HepG2 (cell line): ENCODE data around the gene DAAM1. TPM values are rescaled to one million over a fixed set of nuclear protein-coding genes. Genes with fewer than 3 reads are reported as not detected.

ENCODE experiments used
- CREM ChIP-seq, 2 experiments: sonication (generic) in 1 of 2; formaldehyde crosslinking in 1 of 2; IDR thresholded peaks; 2 replicates each; pipeline versions ENCODE4 v1.4.0 to v1.6.1; 2016 to 2020; ENCODE audit warnings: antibody characterized with exemption in 1 of 2, mild to moderate bottlenecking in 1 of 2, missing genetic modification reagents in 1 of 2
- FOXK1 ChIP-seq: sonication (generic); formaldehyde crosslinking; IDR thresholded peaks from 2 replicates; pipeline ENCODE4 v1.4.0; 2020; ENCODE audit warnings: low read depth, missing genetic modification reagents, borderline replicate concordance
- GABPB1 ChIP-seq: IDR thresholded peaks from 2 replicates; pipeline ENCODE4 v1.6.1; 2016; ENCODE audit warnings: mild to moderate bottlenecking, missing genetic modification reagents, moderate library complexity, missing compliant biosample characterization
- HNF4A ChIP-seq: sonication (generic); formaldehyde crosslinking; IDR thresholded peaks from 2 replicates; pipeline ENCODE4 v1.4.0; 2020; ENCODE audit warnings: missing genetic modification reagents
- KDM3A ChIP-seq: IDR thresholded peaks from 2 replicates; pipeline ENCODE4 v1.6.1; 2018; ENCODE audit warnings: low read depth, missing compliant biosample characterization
- LCORL ChIP-seq, 2 experiments: fragments of 450-650 bp in 1 of 2; sonication (generic) in 1 of 2; formaldehyde crosslinking in 1 of 2; IDR thresholded peaks; 2 replicates each; pipeline versions ENCODE4 v1.5.0 to v1.6.1; 2017 to 2020; ENCODE audit warnings: antibody characterized with exemption in 1 of 2, missing genetic modification reagents in 1 of 2
- MAFK ChIP-seq, 2 experiments: IDR thresholded peaks in 1 of 2; conservative IDR thresholded peaks in 1 of 2; 2 replicates each; pipeline ENCODE4 v1.6.1; 2011; ENCODE audit warnings: improper control_type of control experiment in 2 of 2, low read length in 2 of 2
- MED1 ChIP-seq: sonication (generic); formaldehyde crosslinking; IDR thresholded peaks from 2 replicates; pipeline ENCODE4 v1.4.0; 2020; ENCODE audit warnings: missing genetic modification reagents
- NCOR1 ChIP-seq: fragments of 200-600 bp; sonication (generic); IDR thresholded peaks from 2 replicates; pipeline ENCODE4 v1.7.0; 2017; ENCODE audit warnings: antibody characterized with exemption, low read length, borderline replicate concordance
- NFIC ChIP-seq: IDR thresholded peaks from 2 replicates; pipeline ENCODE4 v1.6.1; 2012; ENCODE audit warnings: mild to moderate bottlenecking, low read length, inconsistent platforms
- ONECUT2 ChIP-seq: sonication (generic); formaldehyde crosslinking; IDR thresholded peaks from 2 replicates; pipeline ENCODE4 v1.4.0; 2020; ENCODE audit warnings: missing genetic modification reagents
- POGZ ChIP-seq: sonication (generic); formaldehyde crosslinking; IDR thresholded peaks from 2 replicates; pipeline ENCODE4 v1.4.0; 2020; ENCODE audit warnings: mild to moderate bottlenecking, missing genetic modification reagents
- SALL1 ChIP-seq: sonication (generic); formaldehyde crosslinking; IDR thresholded peaks from 2 replicates; pipeline ENCODE4 v1.8.0; 2022; ENCODE audit warnings: mild to moderate bottlenecking, missing genetic modification reagents
- SAP130 ChIP-seq: IDR thresholded peaks from 2 replicates; pipeline ENCODE4 v1.6.1; 2016; ENCODE audit warnings: low read depth
- SMAD3 ChIP-seq: sonication (generic); formaldehyde crosslinking; IDR thresholded peaks from 2 replicates; pipeline ENCODE4 v1.4.0; 2020; ENCODE audit warnings: missing genetic modification reagents
- TGIF2 ChIP-seq: IDR thresholded peaks from 2 replicates; pipeline ENCODE4 v1.6.1; 2016; ENCODE audit warnings: control low read depth, missing compliant biosample characterization
- ZNF350 ChIP-seq: sonication (generic); formaldehyde crosslinking; IDR thresholded peaks from 2 replicates; pipeline ENCODE4 v1.4.0; 2020; ENCODE audit warnings: mild to moderate bottlenecking, low read depth, missing genetic modification reagents, borderline replicate concordance
- ZNF549 ChIP-seq: sonication (generic); formaldehyde crosslinking; IDR thresholded peaks from 2 replicates; pipeline ENCODE4 v1.5.0; 2020; ENCODE audit warnings: missing genetic modification reagents
- ZNF878 ChIP-seq: sonication (generic); formaldehyde crosslinking; IDR thresholded peaks from 2 replicates; pipeline ENCODE4 v1.8.1; 2023; ENCODE audit warnings: mild to moderate bottlenecking, missing genetic modification reagents, moderate library complexity
- polyA plus RNA-seq, 8 experiments: library from polyadenylated mRNA; depleted of rRNA in 3 of 8; stranded (reverse) in 7 of 8; unstranded in 1 of 8; fragments of >200 nt; fragmentation: Illumina TruSeq in 4 of 8; extraction: Trizol in 4 of 8; gene quantifications; 2 replicates each; pipeline versions ENCODE4 v1.2.1 to v1.2.3, GENCODE V29; 2011 to 2016; ENCODE audit warnings: low read depth in 4 of 8, missing spikeins in 1 of 8, mixed read lengths in 1 of 8; ENCODE audit not compliant: insufficient read depth in 1 of 8
- total RNA-seq, 5 experiments: library from RNA; depleted of rRNA; stranded (reverse); fragments of >200 nt; fragmentation: Illumina TruSeq; extraction: Trizol; gene quantifications; 2 replicates each; pipeline ENCODE4 v1.2.3, GENCODE V29; 2016; ENCODE audit warnings: low read depth in 1 of 5
- TF ChIP-seq, protein P1 (sequence below): sonication (generic); formaldehyde crosslinking; IDR thresholded peaks from 2 replicates; pipeline ENCODE4 v1.4.0; 2020; ENCODE audit warnings: mild to moderate bottlenecking, missing genetic modification reagents
- TF ChIP-seq, protein P2 (sequence below): sonication (generic); formaldehyde crosslinking; IDR thresholded peaks from 2 replicates; pipeline ENCODE4 v1.9.0; 2021; ENCODE audit warnings: mild to moderate bottlenecking, missing genetic modification reagents

DAAM1 gene
- total and polyA plus RNA-seq, 2 of the 13 experiments (the other 11 are each of a cell fraction or from before 2014, with no cell fraction given): 10.9 to 24.5 TPM

DNA sequence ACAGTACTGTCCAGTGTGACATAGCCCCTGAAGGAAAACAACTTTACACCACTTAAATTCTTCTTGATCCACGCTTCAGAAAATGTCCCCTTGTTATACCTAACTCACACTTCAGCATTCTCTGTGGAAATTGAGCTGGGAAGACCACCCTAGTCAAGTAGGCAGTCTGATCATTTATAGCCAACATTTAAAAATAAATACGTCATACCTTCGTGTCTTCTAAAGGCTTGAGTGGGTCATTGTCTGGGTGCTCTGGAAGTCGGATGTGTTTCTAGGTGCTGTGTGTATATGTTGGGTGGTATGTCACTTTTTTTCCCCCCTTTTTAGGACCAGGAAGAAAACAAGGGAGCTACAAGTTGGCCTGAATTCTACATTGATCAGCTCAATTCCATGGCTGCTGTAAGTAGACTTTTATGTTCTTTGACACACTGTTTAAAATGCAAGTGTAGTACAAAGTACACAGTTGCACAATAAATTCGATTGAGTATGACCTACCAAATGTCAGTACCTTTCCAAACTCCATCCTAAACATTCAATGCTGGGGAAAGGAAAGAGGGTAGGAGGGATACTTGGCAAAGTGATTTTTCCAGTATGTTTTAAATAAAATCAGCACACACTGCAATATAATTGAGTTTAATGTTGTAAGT lies 126.6 kb downstream of the DAAM1 start (continued):
- TF ChIP-seq SALL1 (CRISPR knock-in tag) (peak; percentile 38; the same call in 1 of the 2 replicates), HNF4A (CRISPR knock-in tag) (peak; percentile 98), NFIC (peak; percentile 76; the same call in 1 of the 2 replicates), MAFK (conservative IDR thresholded peaks at IDR 0.05 in 1 of 2, IDR thresholded peaks at IDR 0.05 in 1 of 2; ENCODE audit: low read length in 2 of 2) (peak; percentile 30 to 50; a peak in 2 of 4 replicates), GABPB1 (CRISPR knock-in tag) (no peak), CREM (IDR thresholded peaks at IDR 0.05) (peak; percentile 71; the same call in 1 of the 2 replicates), CREM (CRISPR knock-in tag; IDR thresholded peaks at IDR 0.05) (no peak), SMAD3 (peak; percentile 88), TGIF2 (CRISPR knock-in tag) (0 out of 2 replicates have a peak, but pooled peaks have one; percentile 57), LCORL (IDR thresholded peaks at IDR 0.05) (peak; percentile 77), LCORL (CRISPR knock-in tag; IDR thresholded peaks at IDR 0.05) (peak; percentile 92), ZNF878 (CRISPR knock-in tag) (peak; percentile 24; the same call in 1 of the 2 replicates), KDM3A (CRISPR knock-in tag) (peak; percentile 31; the same call in 1 of the 2 replicates), SAP130 (CRISPR knock-in tag) (peak; percentile 63), FOXK1 (CRISPR knock-in tag) (peak; percentile 33; the same call in 1 of the 2 replicates), NCOR1 (peak; percentile 97), ONECUT2 (peak; percentile 92), MED1 (CRISPR knock-in tag) (peak; percentile 74), ZNF350 (CRISPR knock-in tag) (no peak), ZNF549 (no peak), POGZ (CRISPR knock-in tag) (peak; percentile 90)
- TF ChIP-seq, protein P1, sequence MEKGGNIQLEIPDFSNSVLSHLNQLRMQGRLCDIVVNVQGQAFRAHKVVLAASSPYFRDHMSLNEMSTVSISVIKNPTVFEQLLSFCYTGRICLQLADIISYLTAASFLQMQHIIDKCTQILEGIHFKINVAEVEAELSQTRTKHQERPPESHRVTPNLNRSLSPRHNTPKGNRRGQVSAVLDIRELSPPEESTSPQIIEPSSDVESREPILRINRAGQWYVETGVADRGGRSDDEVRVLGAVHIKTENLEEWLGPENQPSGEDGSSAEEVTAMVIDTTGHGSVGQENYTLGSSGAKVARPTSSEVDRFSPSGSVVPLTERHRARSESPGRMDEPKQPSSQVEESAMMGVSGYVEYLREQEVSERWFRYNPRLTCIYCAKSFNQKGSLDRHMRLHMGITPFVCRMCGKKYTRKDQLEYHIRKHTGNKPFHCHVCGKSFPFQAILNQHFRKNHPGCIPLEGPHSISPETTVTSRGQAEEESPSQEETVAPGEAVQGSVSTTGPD (CRISPR knock-in tag): 0 out of 2 replicates have a peak, but pooled peaks have one; percentile 35
- TF ChIP-seq, protein P2, sequence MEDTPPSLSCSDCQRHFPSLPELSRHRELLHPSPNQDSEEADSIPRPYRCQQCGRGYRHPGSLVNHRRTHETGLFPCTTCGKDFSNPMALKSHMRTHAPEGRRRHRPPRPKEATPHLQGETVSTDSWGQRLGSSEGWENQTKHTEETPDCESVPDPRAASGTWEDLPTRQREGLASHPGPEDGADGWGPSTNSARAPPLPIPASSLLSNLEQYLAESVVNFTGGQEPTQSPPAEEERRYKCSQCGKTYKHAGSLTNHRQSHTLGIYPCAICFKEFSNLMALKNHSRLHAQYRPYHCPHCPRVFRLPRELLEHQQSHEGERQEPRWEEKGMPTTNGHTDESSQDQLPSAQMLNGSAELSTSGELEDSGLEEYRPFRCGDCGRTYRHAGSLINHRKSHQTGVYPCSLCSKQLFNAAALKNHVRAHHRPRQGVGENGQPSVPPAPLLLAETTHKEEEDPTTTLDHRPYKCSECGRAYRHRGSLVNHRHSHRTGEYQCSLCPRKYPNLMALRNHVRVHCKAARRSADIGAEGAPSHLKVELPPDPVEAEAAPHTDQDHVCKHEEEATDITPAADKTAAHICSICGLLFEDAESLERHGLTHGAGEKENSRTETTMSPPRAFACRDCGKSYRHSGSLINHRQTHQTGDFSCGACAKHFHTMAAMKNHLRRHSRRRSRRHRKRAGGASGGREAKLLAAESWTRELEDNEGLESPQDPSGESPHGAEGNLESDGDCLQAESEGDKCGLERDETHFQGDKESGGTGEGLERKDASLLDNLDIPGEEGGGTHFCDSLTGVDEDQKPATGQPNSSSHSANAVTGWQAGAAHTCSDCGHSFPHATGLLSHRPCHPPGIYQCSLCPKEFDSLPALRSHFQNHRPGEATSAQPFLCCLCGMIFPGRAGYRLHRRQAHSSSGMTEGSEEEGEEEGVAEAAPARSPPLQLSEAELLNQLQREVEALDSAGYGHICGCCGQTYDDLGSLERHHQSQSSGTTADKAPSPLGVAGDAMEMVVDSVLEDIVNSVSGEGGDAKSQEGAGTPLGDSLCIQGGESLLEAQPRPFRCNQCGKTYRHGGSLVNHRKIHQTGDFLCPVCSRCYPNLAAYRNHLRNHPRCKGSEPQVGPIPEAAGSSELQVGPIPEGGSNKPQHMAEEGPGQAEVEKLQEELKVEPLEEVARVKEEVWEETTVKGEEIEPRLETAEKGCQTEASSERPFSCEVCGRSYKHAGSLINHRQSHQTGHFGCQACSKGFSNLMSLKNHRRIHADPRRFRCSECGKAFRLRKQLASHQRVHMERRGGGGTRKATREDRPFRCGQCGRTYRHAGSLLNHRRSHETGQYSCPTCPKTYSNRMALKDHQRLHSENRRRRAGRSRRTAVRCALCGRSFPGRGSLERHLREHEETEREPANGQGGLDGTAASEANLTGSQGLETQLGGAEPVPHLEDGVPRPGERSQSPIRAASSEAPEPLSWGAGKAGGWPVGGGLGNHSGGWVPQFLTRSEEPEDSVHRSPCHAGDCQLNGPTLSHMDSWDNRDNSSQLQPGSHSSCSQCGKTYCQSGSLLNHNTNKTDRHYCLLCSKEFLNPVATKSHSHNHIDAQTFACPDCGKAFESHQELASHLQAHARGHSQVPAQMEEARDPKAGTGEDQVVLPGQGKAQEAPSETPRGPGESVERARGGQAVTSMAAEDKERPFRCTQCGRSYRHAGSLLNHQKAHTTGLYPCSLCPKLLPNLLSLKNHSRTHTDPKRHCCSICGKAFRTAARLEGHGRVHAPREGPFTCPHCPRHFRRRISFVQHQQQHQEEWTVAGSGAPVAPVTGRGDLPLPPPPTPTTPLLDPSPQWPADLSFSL (CRISPR knock-in tag): peak; percentile 44; the same call in 1 of the 2 replicates
